Cardiac muscle cell (in vitro differentiated cells and primary cell): Measurements from ENCODE around the gene TMEM132D. TPM values are rescaled to one million over a fixed set of nuclear protein-coding genes. Genes with fewer than 3 reads are reported as not detected.

Experiments
- DNase-seq, 2 donors: peaks; one replicate each; pipeline versions ENCODE4 v3.0.0 to v3.0.0-alpha.2; 2010 to 2017; ENCODE audit warnings: low read depth in 1 of 2, low spot score in 1 of 2
- H3K27ac ChIP-seq: fragments of 200-600 bp; sonication (generic); 2 replicates; pipeline ENCODE4 v1.5.1; 2016
- H3K27me3 ChIP-seq: fragments of 200-600 bp; sonication (generic); 2 replicates; pipeline ENCODE4 v1.6.0; 2016; ENCODE audit warnings: control low read depth
- H3K36me3 ChIP-seq: fragments of 200-600 bp; sonication (generic); 2 replicates; pipeline ENCODE4 v1.5.1; 2016; ENCODE audit warnings: control low read depth
- H3K4me1 ChIP-seq: fragments of 200-600 bp; sonication (generic); 2 replicates; pipeline ENCODE4 v1.8.1; 2017; ENCODE audit warnings: low read depth, mild to moderate bottlenecking, mixed run types
- H3K4me3 ChIP-seq: fragments of 200-600 bp; sonication (generic); 2 replicates; pipeline ENCODE4 v1.5.1; 2016; ENCODE audit warnings: mild to moderate bottlenecking
- H3K9me3 ChIP-seq: fragments of 200-600 bp; sonication (generic); 2 replicates; pipeline ENCODE4 v1.5.1; 2017; ENCODE audit warnings: low read depth, mild to moderate bottlenecking, control low read depth
- CTCF ChIP-seq: IDR thresholded peaks from 2 replicates; pipeline ENCODE4 v1.5.1; 2012; ENCODE audit warnings: low read depth, mild to moderate bottlenecking, low read length
- polyA plus RNA-seq: library from polyadenylated mRNA; unstranded; fragments of >200 nt; fragmentation: Nextera tagmentation; extraction: Ambion mirVana; gene quantifications from 2 replicates; pipeline ENCODE4 v1.2.1, GENCODE V29; 2016
- total RNA-seq: library from RNA; depleted of rRNA; stranded (reverse); fragments of >200 nt; gene quantifications from 2 replicates; pipeline ENCODE4 v1.2.3, GENCODE V29; 2016

The TMEM132D gene
- total and polyA plus RNA-seq, 2 experiments from 2014 or later = 0.03 TPM; not detected in 1

DNA sequence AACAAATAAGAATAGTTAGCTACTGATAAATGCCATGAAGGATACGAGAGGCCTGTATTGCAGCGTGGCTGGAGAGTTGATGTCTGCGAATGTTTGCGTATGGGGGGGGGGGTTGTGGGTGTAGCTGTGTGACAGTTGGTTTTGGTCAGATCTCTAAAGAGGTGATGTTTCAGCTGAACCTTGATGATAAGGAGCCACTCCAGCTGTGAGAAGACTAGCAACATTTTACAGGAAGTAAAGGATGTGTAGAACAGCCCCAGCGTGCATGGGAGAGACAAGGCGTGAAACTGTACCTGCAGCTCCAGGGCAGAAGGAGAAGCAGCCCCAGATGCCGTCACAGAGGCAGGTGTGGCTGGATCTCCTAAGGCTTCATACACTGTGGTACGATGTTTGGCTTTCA lies 416.9 kb downstream of the TMEM132D start:
- no peak for TF ChIP-seq CTCF
- H3K27ac ChIP-seq = no peak overlapping the region
- DNase-seq = no peak
- no peaks in the 10 kb centered on the region for H3K36me3 ChIP-seq
- H3K4me1 ChIP-seq = no peaks in the 10 kb centered on the region
- H3K9me3 ChIP-seq = no peaks in the 10 kb centered on the region
- no peak overlapping the region for H3K4me3 ChIP-seq
- H3K27me3 ChIP-seq = peaks cover 11% of the 10 kb centered on the region

DNA sequence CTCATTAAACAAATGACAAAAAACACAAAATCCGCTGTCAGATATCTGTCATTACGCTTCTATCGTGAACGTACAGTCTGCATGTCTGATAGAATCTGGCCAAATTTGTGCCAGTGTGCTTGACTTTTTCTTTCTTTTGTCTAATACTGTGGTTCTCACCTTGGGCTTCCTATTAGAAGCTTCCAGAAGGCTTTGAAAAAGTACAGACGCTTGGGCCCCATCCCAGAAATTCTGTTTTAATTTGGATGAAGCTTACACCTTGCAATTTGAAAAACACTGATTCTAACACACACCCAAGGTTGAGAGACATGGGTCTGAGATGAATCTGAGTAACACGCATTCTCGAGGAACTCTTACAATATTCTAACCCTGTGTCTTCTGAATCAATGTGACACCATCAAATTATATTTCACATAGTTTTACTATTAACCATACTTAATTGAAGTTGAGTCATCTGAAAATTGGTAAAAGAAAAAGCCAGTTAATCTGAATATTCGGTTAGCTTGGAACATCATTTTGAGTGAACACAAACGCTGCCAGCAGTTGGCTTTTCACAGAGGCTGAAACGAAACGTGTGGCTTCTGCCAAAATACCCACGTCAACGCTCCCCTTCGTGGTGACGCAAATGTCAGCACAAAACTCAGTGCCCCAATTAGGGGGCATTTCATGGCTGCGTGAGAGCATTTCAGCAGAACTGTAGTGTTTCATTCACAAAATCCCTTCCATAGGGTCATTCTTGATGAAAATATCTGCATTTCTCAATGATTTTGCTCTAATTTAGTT lies 420.5 kb downstream of the TMEM132D start:
- Histone ChIP-seq H3K36me3 (no peaks in the 10 kb centered on the region), H3K27ac (no peak overlapping the region), H3K9me3 (no peaks in the 10 kb centered on the region), H3K27me3 (peaks cover 11% of the 10 kb centered on the region), H3K4me3 (no peak overlapping the region), H3K4me1 (no peaks in the 10 kb centered on the region)
- TF ChIP-seq CTCF = no peak
- DNase-seq = no peak

DNA sequence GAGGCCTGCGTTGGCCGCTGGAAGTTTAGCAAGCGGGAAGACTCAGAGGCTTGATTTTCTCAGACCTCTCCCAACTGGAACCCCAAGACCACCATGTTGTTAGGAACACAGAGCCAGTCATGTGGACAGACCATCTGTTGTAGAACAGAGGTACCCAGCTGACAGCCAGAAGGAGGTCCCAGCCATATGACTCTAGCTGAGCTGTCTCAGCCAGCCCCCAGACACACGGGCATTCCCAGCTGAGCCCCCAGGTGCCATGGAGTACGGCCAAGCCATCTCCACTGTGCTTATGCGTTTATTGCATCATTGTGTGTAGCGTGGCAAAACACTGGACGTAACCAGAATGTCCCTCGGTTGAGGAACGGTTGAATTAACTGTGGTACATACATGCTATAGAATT lies 421.9 kb downstream of the TMEM132D start:
- H3K4me3 ChIP-seq = no peak overlapping the region
- H3K27ac ChIP-seq = no peak overlapping the region
- DNase-seq = no peak
- no peaks in the 10 kb centered on the region for H3K9me3 ChIP-seq
- no peaks in the 10 kb centered on the region for H3K4me1 ChIP-seq
- H3K36me3 ChIP-seq = no peaks in the 10 kb centered on the region
- peaks cover 11% of the 10 kb centered on the region for H3K27me3 ChIP-seq
- TF ChIP-seq CTCF = no peak

DNA sequence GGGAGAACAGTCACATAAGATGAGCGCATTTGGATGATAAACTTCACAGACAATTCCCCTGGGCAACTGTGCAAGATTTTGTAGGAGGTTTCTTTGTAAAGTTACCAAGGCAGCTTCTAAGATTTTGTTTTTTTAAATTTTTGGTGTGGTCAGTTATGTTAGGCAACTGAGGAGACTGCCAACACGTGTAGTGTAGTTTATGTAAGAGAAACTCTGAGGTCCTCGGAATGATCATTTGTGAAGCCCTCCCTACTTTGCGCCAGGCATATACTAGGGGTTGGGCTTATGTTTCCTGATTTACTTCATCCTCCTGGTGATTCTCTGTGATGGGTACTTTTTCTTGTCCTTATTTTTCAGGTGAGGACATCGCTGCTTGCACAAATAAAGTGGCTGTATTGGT lies 433.6 kb downstream of the TMEM132D start:
- no peak overlapping the region for H3K27ac ChIP-seq
- DNase-seq = no peak
- H3K4me3 ChIP-seq = no peak overlapping the region
- H3K9me3 ChIP-seq = no peaks in the 10 kb centered on the region
- TF ChIP-seq CTCF = no peak
- H3K4me1 ChIP-seq = no peaks in the 10 kb centered on the region
- H3K27me3 ChIP-seq = peaks cover 6% of the 10 kb centered on the region
- H3K36me3 ChIP-seq = no peaks in the 10 kb centered on the region

DNA sequence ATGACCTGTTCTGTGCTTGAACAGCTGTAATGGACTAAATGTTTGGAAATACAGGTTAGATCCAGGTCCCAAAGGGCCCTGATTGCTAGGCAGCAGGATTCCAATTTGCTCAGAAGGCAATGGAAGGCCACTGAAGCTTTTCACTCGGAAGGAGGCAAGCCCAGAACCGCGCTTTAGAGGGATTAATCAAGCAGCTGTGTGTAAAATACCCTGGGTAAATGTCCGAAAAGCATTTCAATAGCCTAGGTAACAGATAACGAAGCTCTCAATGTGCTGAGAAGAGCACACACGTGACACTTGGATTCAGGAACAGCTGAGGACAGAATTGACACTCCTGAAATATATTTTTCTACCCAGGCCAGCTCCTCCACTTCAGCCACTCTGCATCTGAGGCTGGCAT lies 436.1 kb downstream of the TMEM132D start:
- peak in 1 of 2 donors; percentile 8 for DNase-seq
- no peaks in the 10 kb centered on the region for H3K4me1 ChIP-seq
- H3K36me3 ChIP-seq = no peaks in the 10 kb centered on the region
- H3K9me3 ChIP-seq = no peaks in the 10 kb centered on the region
- no peak overlapping the region for H3K4me3 ChIP-seq
- H3K27ac ChIP-seq = no peak overlapping the region
- no peak for TF ChIP-seq CTCF
- H3K27me3 ChIP-seq = peaks cover 6% of the 10 kb centered on the region
